Sigmoid colon (tissue), 3 donors: ENCODE data around the gene COL28A1.

ENCODE experiments used
- POLR2A ChIP-seq, 2 donors: fragments of 450-650 bp; IDR thresholded peaks; one replicate each; pipeline ENCODE4 v1.6.1; 2016; ENCODE audit warnings: antibody characterized with exemption in 2 of 2, mild to moderate bottlenecking in 2 of 2, moderate library complexity in 2 of 2
- TF ChIP-seq, protein P1 (sequence below), 4 experiments: fragments of 450-650 bp in 3 of 4; fragments of 200-600 bp in 1 of 4; IDR thresholded peaks; one replicate each; pipeline ENCODE4 v1.5.1; 2016 to 2019; ENCODE audit warnings: antibody characterized with exemption in 4 of 4, mild to moderate bottlenecking in 3 of 4, moderate library complexity in 2 of 4

GRCh38 chr7:7499892-7500291 is 35.8 kb downstream of the COL28A1 start:
- TF ChIP-seq, protein P1, sequence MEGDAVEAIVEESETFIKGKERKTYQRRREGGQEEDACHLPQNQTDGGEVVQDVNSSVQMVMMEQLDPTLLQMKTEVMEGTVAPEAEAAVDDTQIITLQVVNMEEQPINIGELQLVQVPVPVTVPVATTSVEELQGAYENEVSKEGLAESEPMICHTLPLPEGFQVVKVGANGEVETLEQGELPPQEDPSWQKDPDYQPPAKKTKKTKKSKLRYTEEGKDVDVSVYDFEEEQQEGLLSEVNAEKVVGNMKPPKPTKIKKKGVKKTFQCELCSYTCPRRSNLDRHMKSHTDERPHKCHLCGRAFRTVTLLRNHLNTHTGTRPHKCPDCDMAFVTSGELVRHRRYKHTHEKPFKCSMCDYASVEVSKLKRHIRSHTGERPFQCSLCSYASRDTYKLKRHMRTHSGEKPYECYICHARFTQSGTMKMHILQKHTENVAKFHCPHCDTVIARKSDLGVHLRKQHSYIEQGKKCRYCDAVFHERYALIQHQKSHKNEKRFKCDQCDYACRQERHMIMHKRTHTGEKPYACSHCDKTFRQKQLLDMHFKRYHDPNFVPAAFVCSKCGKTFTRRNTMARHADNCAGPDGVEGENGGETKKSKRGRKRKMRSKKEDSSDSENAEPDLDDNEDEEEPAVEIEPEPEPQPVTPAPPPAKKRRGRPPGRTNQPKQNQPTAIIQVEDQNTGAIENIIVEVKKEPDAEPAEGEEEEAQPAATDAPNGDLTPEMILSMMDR (IDR thresholded peaks at IDR 0.05) = no peak
- TF ChIP-seq POLR2A (IDR thresholded peaks at IDR 0.05) = no peak
